ENCODE results near the gene GLP2R.

The GLP2R gene

DNA sequence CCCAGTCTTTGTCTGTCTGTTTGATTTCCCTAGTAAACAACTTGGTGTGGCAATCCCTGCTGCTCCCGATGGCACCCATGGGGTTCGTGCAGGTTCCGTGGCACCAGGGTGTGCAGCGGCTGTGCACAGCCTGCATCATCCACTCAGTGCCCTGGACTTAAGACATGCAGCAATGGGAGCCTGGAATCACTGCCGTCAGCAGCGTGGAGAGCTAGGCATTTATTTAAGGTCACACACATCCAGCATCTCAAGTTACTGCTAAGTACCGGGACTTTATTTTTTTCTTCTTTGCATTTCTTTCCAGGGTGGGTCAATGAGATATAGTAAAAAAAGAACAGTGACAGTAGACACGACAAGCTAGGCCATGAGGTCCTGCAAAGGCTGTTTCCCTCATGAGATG, 37.1 kb upstream of the GLP2R start:
- no peak overlapping the region for H3K27ac ChIP-seq
- TF ChIP-seq CTCF (IDR thresholded peaks at IDR 0.05) = no peak
- H3K36me3 ChIP-seq = no peaks in the 10 kb centered on the region
- H3K27me3 ChIP-seq = peaks cover 7% of the 10 kb centered on the region
- H3K4me1 ChIP-seq (ENCODE audit: control insufficient read depth in 1 of 2, insufficient read depth in 1 of 2, low read depth in 1 of 2, low read length in 1 of 2) = no peaks in the 10 kb centered on the region
- H3K4me3 ChIP-seq (ENCODE audit: low read depth in 1 of 2, low read length in 1 of 2) = no peak overlapping the region
- H3K9me3 ChIP-seq = no peaks in the 10 kb centered on the region

- Histone ChIP-seq H3K27me3 (peaks cover 10% of the 10 kb centered on the region), H3K9me3 (no peaks in the 10 kb centered on the region)
- no peak for TF ChIP-seq CTCF (IDR thresholded peaks at IDR 0.05)
Measured at GRCh38 chr17:9790316-9790715, 35.4 kb upstream of the GLP2R start.

GRCh38 chr17:9790889-9791876, 34.5 kb upstream of the GLP2R start, which contains the start of gene DHRS7C:
Gene DHRS7C, minus strand, starts transcription at chr17:9791592. Its CDS starts 308 bp downstream, at chr17:9791284.
- peaks cover 10% of the 10 kb centered on the region for H3K27me3 ChIP-seq
- H3K4me1 ChIP-seq (ENCODE audit: control insufficient read depth in 1 of 2, insufficient read depth in 1 of 2, low read depth in 1 of 2, low read length in 1 of 2) = no peaks in the 10 kb centered on the region
- H3K9me3 ChIP-seq = no peaks in the 10 kb centered on the region
- TF ChIP-seq CTCF (IDR thresholded peaks at IDR 0.05) = no peak
- no peaks in the 10 kb centered on the region for H3K36me3 ChIP-seq
- no peak within 1 kb of the TSS for H3K4me3 ChIP-seq (ENCODE audit: low read depth in 1 of 2, low read length in 1 of 2)
- no peak within 1 kb of the TSS for H3K27ac ChIP-seq

More at GRCh38 chr17:9790316-9790715, 35.4 kb upstream of the GLP2R start:
- Histone ChIP-seq H3K27ac (no peak overlapping the region), H3K4me1 (ENCODE audit: control insufficient read depth in 1 of 2, insufficient read depth in 1 of 2, low read depth in 1 of 2, low read length in 1 of 2) (no peaks in the 10 kb centered on the region), H3K36me3 (no peaks in the 10 kb centered on the region), H3K4me3 (ENCODE audit: low read depth in 1 of 2, low read length in 1 of 2) (no peak overlapping the region)

- Histone ChIP-seq H3K36me3 (no peaks in the 10 kb centered on the region), H3K4me1 (ENCODE audit: control insufficient read depth in 1 of 2, insufficient read depth in 1 of 2, low read depth in 1 of 2, low read length in 1 of 2) (no peaks in the 10 kb centered on the region), H3K27me3 (peaks cover 10% of the 10 kb centered on the region), H3K4me3 (ENCODE audit: low read depth in 1 of 2, low read length in 1 of 2) (no peak overlapping the region), H3K27ac (no peak overlapping the region), H3K9me3 (no peaks in the 10 kb centered on the region)
- TF ChIP-seq CTCF (IDR thresholded peaks at IDR 0.05) = no peak
Measured at GRCh38 chr17:9792181-9792840, 33.4 kb upstream of the GLP2R start.

GRCh38 chr17:9798008-9798407, 27.7 kb upstream of the GLP2R start:
- Histone ChIP-seq H3K9me3 (no peaks in the 10 kb centered on the region), H3K27ac (no peak overlapping the region), H3K27me3 (peaks cover 39% of the 10 kb centered on the region), H3K4me3 (ENCODE audit: low read depth in 1 of 2, low read length in 1 of 2) (no peak overlapping the region), H3K4me1 (ENCODE audit: control insufficient read depth in 1 of 2, insufficient read depth in 1 of 2, low read depth in 1 of 2, low read length in 1 of 2) (no peaks in the 10 kb centered on the region), H3K36me3 (no peaks in the 10 kb centered on the region)
- no peak for TF ChIP-seq CTCF (IDR thresholded peaks at IDR 0.05)
